HUES6 (cell line): Measurements from ENCODE around the gene PROCA1.
A peak's percentile ranks its signal among the peaks of the same experiment; 100 is the strongest.
"Not testable (repeated sequence)": the region's sequence is repeated elsewhere in the genome, so short reads cannot be mapped to it uniquely, and the experiment has no call there.

Experiments
- H3K27ac ChIP-seq: 2 replicates; pipeline ENCODE4 v1.7.0; 2013; ENCODE audit warnings: low read depth, mild to moderate bottlenecking, low read length, inconsistent platforms
- H3K27me3 ChIP-seq: 2 replicates; pipeline ENCODE4 v1.6.1; 2013; ENCODE audit warnings: low read length; ENCODE audit not compliant: control insufficient read depth, insufficient read depth
- H3K36me3 ChIP-seq: 2 replicates; pipeline ENCODE4 v1.6.1; 2013; ENCODE audit warnings: low read length; ENCODE audit not compliant: control insufficient read depth, insufficient read depth
- H3K4me1 ChIP-seq: 2 replicates; pipeline ENCODE4 v1.6.1; 2013; ENCODE audit warnings: low read length; ENCODE audit not compliant: control insufficient read depth, insufficient read depth
- H3K4me3 ChIP-seq: 2 replicates; pipeline ENCODE4 v1.5.1; 2013; ENCODE audit warnings: low read depth, low read length
- H3K9ac ChIP-seq: one replicate; pipeline ENCODE4 v1.6.1; 2013; ENCODE audit warnings: mild to moderate bottlenecking, low read length
- H3K9me3 ChIP-seq: 2 replicates; pipeline ENCODE4 v1.6.1; 2013; ENCODE audit warnings: low read depth, low read length; ENCODE audit not compliant: control insufficient read depth, insufficient read depth

The PROCA1 gene

DNA sequence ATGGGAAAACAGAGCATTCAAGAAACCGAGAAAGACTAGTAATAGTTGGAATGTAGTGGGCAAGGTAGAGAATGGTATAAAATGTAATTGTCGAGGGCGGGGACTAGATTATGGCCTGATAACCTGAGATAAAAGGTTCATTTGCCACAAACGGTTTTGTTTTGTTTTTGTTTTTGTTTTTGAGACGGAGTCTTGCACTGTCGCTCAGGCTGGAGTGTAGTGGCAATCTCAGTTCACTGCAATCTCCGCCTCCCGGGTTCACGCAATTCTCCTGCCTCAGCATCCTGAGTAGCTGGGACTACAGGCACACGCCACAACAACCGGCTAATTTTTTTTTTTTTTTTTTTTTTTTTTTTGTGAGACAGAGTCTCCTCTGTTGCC lies 18.3 kb upstream of the PROCA1 start:
- no peaks in the 10 kb centered on the region for H3K27me3 ChIP-seq
- H3K27ac ChIP-seq: no peak overlapping the region
- H3K9ac ChIP-seq: no peak overlapping the region
- H3K4me3 ChIP-seq: no peak overlapping the region
- H3K9me3 ChIP-seq: no peaks in the 10 kb centered on the region
- H3K36me3 ChIP-seq: peaks cover 11% of the 10 kb centered on the region
- H3K4me1 ChIP-seq: peaks cover under 1% of the 10 kb centered on the region; the same call in 1 of the 2 replicates

DNA sequence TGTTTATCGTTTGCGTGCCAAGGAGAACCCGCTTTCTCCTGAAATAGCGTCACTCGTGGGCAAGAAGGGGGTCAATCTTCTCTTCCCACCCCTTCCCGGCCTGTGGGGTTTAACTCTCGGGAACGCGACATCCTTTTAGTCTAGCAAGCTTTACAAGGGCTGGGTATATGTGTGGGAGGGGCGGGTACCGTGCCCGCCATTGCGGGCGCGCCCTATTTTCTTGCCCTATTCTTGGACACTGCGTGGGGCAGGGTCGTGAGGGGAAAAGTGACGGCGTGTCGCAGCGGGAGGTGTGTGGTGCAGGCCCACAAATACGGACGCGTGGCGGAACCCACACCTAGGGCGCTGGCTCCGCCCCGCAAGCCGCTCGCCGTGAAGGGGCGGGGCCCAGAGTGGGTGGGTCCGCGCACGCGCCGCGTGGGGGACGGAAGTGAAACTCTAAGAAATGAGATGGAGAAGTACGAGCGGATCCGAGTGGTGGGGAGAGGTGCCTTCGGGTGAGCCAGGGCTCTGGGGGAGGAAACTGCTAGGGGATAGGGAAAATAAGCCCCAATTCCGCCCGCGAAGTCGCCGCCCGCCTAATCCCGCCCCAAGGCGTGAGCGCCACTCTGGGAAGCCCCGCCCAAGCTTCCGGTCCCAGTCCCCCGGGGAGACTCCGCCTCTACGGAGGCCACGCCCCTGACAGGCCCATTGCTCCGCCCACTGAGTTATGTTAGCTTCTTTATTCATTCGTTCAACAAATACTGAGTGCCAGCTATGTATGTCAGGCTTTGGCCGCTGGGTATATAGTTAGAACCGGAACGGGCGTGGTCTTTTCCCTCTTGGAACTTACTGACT lies 16.9 kb upstream of the PROCA1 start, which contains the start of gene NEK8:
Gene NEK8, plus strand, starts transcription at position 425 of the 837 bp plus-strand sequence. Its CDS starts 26 bp downstream, at position 451.
- Histone ChIP-seq H3K27ac (peak within 1 kb of the TSS; percentile 82; the same call in 1 of the 2 replicates), H3K27me3 (no peaks in the 10 kb centered on the region), H3K4me1 (no peaks in the 10 kb centered on the region), H3K36me3 (peaks cover 12% of the 10 kb centered on the region), H3K9ac (peak within 1 kb of the TSS; percentile 90), H3K9me3 (no peaks in the 10 kb centered on the region), H3K4me3 (peak within 1 kb of the TSS; percentile 85)

DNA sequence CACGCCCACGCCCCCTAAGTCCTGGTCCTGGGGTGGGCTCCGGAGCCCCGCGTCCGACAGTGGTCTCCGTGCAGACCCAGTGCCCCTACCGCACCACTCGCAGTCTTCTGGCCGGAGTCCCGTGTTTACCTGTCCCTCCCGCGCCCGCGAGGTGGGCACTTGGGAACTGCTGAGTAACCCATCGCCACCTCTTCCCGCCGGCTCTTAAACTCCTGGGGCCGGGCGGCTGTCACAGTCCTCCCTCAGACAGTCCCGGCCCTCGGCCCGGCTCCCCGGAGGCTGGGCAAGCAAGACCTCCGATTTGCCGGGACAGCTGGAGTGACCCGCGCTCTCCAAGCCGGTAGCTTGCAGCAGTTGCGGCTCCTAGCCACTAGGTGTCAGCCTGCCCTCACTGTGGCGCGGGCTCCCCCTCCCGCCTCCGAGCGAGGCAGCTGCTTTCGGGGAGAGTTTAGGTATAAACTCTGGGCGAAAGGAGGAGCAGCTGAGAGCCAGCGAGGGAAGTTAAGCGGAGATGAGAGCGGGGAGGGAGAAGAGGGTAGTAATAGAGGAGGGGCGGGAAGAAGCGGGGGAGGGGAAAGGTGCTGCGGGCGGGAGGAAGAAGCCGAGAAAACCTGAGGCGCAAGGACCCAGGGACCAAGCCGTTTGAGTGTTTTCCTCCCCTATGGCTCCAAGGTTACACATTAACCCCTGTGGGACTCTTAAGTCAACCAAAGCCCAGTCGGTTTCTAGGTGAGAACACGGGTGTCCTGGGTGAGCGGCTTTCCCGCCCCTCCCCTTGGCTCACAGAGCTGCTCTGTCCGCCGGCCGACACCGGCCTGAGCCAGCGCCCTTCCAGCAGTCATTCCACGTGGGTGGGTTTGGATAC lies 15.2 kb upstream of the PROCA1 start:
- Histone ChIP-seq H3K4me3 (peak overlapping the region; percentile 85), H3K4me1 (peaks cover 6% of the 10 kb centered on the region), H3K27ac (peak overlapping the region; percentile 82; the same call in 1 of the 2 replicates), H3K9me3 (no peaks in the 10 kb centered on the region), H3K9ac (peak overlapping the region; percentile 86), H3K36me3 (peaks cover 28% of the 10 kb centered on the region), H3K27me3 (no peaks in the 10 kb centered on the region)

DNA sequence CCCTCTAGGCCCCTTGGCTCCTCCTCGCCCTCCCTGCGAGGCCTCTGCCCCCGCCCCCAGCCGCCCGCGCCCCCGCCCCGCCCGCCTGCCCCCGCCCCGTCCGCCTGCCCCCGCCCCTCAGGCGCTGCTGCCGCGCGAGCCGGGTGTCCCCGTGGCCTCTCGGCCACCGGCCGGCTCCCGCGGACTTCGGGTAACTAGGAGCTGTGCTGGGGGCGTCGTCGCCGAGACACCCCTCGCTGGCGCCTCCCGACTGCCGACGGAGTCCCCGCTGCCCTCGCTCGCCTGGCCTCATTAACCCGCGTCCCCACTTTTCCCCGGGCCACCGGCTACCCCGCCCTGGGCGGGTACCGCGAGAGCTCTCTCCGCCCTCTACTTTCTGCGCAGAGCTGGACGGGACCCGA lies 14.5 kb upstream of the PROCA1 start, which contains the start of gene TLCD1:
Gene TLCD1, minus strand, starts transcription at position 8 of the 401 bp plus-strand sequence. CDS start 136 bp downstream, outside the sequence.
- Histone ChIP-seq H3K36me3 (peaks cover 35% of the 10 kb centered on the region), H3K27ac (peak within 1 kb of the TSS; percentile 85), H3K9me3 (no peaks in the 10 kb centered on the region), H3K27me3 (no peaks in the 10 kb centered on the region), H3K4me1 (peaks cover 12% of the 10 kb centered on the region), H3K9ac (peak within 1 kb of the TSS; percentile 96), H3K4me3 (peak within 1 kb of the TSS; percentile 85)

DNA sequence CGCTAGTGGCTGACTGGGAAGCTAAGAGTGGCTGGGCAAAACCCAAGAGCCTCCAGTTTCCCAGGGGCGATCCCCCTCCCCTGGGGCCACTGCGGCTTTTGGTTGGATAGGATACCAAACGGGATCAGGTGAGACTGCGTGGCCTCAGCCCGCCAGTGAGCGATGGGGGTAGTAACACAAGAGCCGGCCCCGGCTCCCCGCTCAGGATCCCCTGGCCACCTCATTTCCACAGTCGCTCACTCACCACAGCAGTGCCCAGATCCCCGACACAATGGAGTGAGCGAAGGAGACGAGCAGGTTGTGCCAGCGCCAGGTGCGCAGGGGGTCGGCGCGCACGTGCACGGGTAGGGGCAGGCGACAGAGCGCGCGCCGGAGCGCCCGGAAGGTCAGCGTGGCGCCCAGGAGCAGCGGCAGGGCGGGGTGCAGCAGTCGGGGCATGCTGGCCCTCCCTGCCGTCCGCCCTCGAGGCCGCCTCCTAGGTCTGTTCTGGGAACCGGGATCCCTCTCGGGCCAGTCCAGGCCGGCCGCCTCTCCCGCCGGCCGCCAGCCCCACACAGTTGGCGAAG lies 14.1 kb upstream of the PROCA1 start:
- Histone ChIP-seq H3K27ac (peak overlapping the region; percentile 85), H3K4me1 (peaks cover 12% of the 10 kb centered on the region), H3K9me3 (no peaks in the 10 kb centered on the region), H3K36me3 (peaks cover 40% of the 10 kb centered on the region), H3K27me3 (no peaks in the 10 kb centered on the region), H3K4me3 (peak overlapping the region; percentile 85), H3K9ac (peak overlapping the region; percentile 96)

DNA sequence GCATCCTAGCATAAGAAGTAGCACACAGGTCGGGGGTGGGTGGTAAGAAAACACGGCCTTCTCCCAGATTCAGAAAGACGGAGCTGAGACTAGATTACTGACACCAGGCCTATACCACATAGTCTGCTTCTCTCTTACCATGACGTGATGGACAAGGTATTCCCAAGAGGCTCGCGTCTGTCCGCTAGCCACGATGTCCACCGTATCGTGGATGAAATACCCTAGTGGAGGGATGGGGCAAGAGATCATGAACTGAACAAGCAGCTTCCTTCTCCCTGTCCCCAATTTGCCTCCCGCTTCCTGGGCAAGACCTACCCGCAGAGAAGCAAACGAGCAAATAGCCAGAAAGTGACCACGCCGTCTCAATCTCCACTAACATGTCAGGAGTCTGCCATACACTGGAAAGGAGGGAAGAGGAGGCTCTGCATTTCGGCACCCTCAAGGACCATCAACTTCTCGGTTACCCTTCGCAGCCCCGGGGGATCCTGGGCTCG lies 13.5 kb upstream of the PROCA1 start:
- H3K27ac ChIP-seq: peak overlapping the region; percentile 85
- H3K4me3 ChIP-seq: peak overlapping the region; percentile 85
- H3K4me1 ChIP-seq: peaks cover 12% of the 10 kb centered on the region
- H3K9me3 ChIP-seq: no peaks in the 10 kb centered on the region
- H3K27me3 ChIP-seq: no peaks in the 10 kb centered on the region
- H3K36me3 ChIP-seq: peaks cover 45% of the 10 kb centered on the region
- H3K9ac ChIP-seq: peak overlapping the region; percentile 96

DNA sequence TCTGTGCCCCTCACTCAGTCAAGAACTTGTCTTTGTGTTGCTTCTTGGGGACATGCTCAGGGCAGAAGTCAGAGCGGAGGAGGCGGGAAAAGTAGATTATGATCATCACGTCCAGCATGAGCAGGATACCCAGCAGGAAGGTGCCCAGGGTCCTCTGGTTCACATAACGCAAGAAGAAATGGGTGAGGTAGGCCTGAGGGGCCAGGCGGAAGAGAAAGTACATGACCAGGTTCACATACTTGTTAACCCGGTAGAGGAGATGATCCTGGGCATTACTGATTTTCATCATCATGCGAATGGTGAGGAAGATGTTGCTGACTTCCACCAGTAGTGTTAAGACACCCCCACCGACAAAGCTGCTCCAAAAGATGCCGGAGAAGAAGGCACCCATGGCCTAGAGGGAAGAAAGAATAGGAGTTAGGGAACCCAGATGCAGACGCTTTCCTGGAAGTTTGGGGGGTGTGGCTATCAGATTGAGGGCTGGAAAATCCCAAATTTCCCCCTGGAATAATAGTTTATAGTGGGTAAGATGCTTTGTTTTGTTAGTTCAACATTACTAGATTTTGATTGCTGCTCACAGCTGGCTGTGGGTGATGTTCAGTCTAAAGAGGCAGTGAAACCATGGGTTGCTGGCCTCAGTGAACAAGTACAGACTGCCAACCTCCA lies 12.9 kb upstream of the PROCA1 start:
- Histone ChIP-seq H3K27me3 (no peaks in the 10 kb centered on the region), H3K9ac (peak overlapping the region; percentile 96), H3K4me1 (peaks cover 12% of the 10 kb centered on the region), H3K27ac (no peak overlapping the region), H3K4me3 (peak overlapping the region; percentile 85), H3K9me3 (no peaks in the 10 kb centered on the region), H3K36me3 (peaks cover 48% of the 10 kb centered on the region)

DNA sequence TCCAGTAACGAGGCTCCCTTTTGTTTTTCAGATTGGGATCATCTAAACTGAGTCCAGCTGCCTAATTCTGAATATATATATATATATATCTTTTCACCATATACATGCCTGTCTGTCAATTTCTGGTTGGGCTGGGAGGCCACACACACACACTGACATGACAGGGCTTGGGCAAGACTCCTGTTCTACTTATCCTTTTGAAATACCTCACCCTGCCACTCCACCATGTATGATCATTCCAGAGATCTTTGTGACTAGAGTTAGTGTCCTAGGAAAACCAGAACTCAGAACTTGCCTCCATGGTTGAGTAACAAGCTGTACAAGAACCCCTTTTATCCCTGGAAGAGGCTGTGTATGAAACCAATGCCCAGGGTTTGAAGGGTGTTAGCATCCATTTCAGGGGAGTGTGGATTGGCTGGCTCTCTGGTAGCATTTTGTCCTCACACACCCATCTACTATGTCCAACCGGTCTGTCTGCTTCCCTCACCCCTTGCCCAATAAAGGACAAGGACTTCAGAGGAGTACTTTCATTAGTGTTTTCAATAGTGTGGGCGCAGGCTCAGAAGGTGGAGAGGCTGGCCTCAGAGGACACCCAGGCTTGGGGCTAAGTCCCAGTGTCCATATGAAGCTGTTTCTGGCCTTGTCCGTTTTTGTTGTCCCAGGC lies 12.3 kb upstream of the PROCA1 start:
- peak overlapping the region; percentile 11 for H3K9ac ChIP-seq
- peak overlapping the region; percentile 85 for H3K4me3 ChIP-seq
- H3K9me3 ChIP-seq, H3K27me3 ChIP-seq, H3K27ac ChIP-seq: not testable (repeated sequence)
- peaks cover 48% of the 10 kb centered on the region for H3K36me3 ChIP-seq
- peaks cover 15% of the 10 kb centered on the region for H3K4me1 ChIP-seq

DNA sequence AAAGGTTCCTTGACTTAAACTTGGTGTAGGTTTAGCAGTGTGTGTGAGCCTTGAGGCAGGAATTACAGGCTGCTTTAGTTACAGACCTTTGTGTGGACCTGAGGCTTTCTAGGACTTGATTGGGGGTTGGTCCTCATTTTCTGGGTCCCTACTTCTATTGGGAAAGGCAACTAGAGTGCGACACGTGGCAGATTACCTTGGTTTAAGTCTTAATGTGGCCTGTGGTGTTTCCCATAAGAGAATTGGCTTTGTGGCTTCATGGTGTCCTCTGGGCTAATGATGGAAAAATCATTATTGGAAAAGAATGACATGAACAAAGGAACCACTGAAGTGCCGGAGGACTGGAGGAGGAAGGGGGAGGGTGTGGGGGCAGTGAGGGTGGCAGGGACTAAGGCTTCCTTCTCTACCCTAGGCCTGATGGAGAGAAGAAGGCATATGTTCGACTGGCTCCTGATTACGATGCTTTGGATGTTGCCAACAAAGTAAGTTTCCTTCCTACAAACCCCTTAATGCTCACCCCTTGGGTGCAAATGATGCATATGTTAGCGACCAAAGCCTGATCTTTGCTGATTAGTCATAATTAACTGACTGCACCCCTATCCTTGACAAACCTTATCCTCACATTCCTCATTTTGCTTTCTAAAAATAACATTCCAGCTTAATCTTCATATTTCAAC lies 11.6 kb upstream of the PROCA1 start:
- Histone ChIP-seq H3K27ac (no peak overlapping the region), H3K4me3 (0 out of 2 replicates have a peak overlapping the region, but pooled peaks have one; percentile 8), H3K4me1 (peaks cover 20% of the 10 kb centered on the region), H3K27me3 (no peaks in the 10 kb centered on the region), H3K9ac (no peak overlapping the region), H3K9me3 (no peaks in the 10 kb centered on the region), H3K36me3 (peaks cover 48% of the 10 kb centered on the region)
